H1 (cell line): ENCODE results near the gene MORC1.

Experiments used
- CTCF ChIP-seq, 3 experiments: IDR thresholded peaks; 1 replicate in 2 of 3; 2 replicates in 1 of 3; pipeline versions ENCODE4 v1.5.1 to v1.6.1; 2011; ENCODE audit warnings: low read length in 3 of 3, mild to moderate bottlenecking in 3 of 3, inconsistent platforms in 2 of 3, low read depth in 1 of 3, moderate library complexity in 1 of 3; ENCODE audit not compliant: insufficient read depth in 1 of 3; ENCODE audit errors: control extremely low read depth in 1 of 3
- EP300 ChIP-seq, 2 experiments: IDR thresholded peaks; 1 replicate in 1 of 2; 2 replicates in 1 of 2; pipeline ENCODE4 v1.6.1; 2011 to 2012; ENCODE audit warnings: low read depth in 2 of 2, low read length in 2 of 2, mild to moderate bottlenecking in 2 of 2, borderline replicate concordance in 1 of 2, inconsistent platforms in 1 of 2, moderate library complexity in 1 of 2
- POLR2A ChIP-seq, 2 experiments: IDR thresholded peaks; 1 replicate in 1 of 2; 2 replicates in 1 of 2; pipeline ENCODE4 v1.6.1; 2011; ENCODE audit warnings: low read depth in 2 of 2, low read length in 2 of 2, mild to moderate bottlenecking in 2 of 2; ENCODE audit errors: control extremely low read depth in 1 of 2
- POLR2AphosphoS5 ChIP-seq: IDR thresholded peaks from 2 replicates; pipeline ENCODE4 v1.6.1; 2011; ENCODE audit warnings: low read depth, low read length
- YY1 ChIP-seq: IDR thresholded peaks from 2 replicates; pipeline ENCODE4 v1.6.1; 2011; ENCODE audit warnings: low read depth, mild to moderate bottlenecking, low read length

GRCh38 chr3:109155828-109156227, 37.9 kb upstream of the MORC1 start:
- TF ChIP-seq POLR2A (IDR thresholded peaks at IDR 0.05; ENCODE audit: control extremely low read depth in 1 of 2, low read depth in 2 of 2, low read length in 2 of 2), result no peak
- TF ChIP-seq CTCF (IDR thresholded peaks at IDR 0.05; ENCODE audit: control extremely low read depth in 1 of 3, insufficient read depth in 1 of 3, low read depth in 1 of 3, low read length in 3 of 3), result no peak
- no peak for TF ChIP-seq POLR2AphosphoS5
- no peak for TF ChIP-seq EP300 (IDR thresholded peaks at IDR 0.05; ENCODE audit: borderline replicate concordance in 1 of 2, low read depth in 2 of 2, low read length in 2 of 2)
- no peak for TF ChIP-seq YY1
